Measurements from ENCODE around the gene PUS1.

- TF ChIP-seq POLR2A (IDR thresholded peaks at IDR 0.05; ENCODE audit: extremely low read depth, insufficient read length) (no peak), CTCF (IDR thresholded peaks at IDR 0.05; ENCODE audit: low read depth, low read length) (no peak), MAX (IDR thresholded peaks at IDR 0.05; ENCODE audit: low read depth, low read length) (no peak)
Measured at GRCh38 chr12:131990066-131990979, 61.2 kb downstream of the PUS1 start.

All from NB4 (cell line).